HCT116 (cell line): Measurements from ENCODE around the gene RAET1L. TPM values are rescaled to one million over a fixed set of nuclear protein-coding genes. Genes with fewer than 3 reads are reported as not detected.

Experiments
- ATAC-seq: fragments of 200-7000 bp; cut with Tn5 transposase; 2 replicates; pipeline ENCODE4 v1.9.1; 2020; ENCODE audit warnings: mild to moderate bottlenecking, moderate library complexity
- BruUV-seq: library from RNA; stranded (reverse); fragments of 400-500 nt; replicated peaks from 2 replicates; lab custom pipeline; 2021; lab: Mats Ljungman, UMichigan
- CTCF ChIA-PET: fragments of 300-600 bp; sonication (Branson Sonifier 250); formaldehyde crosslinking; loops from one replicate; lab custom pipeline; 2021; ENCODE audit warnings: antibody characterized with exemption; lab: Charles Lee
- POLR2A ChIA-PET: fragments of 300-600, 350-600 bp; sonication (Branson Sonifier 250); formaldehyde crosslinking; loops from one replicate; lab custom pipeline; 2021; ENCODE audit warnings: antibody characterized with exemption; lab: Charles Lee
- RAD21 ChIA-PET, 2 experiments: fragments of 300-600 bp; sonication (Branson Sonifier 250); formaldehyde crosslinking; loops; one replicate each; lab custom pipeline; 2023; ENCODE audit warnings: low total read pairs in 2 of 2; ENCODE audit not compliant: uncharacterized antibody in 2 of 2, unreplicated experiment in 2 of 2, low non-redundant PET in 1 of 2; lab: Charles Lee
- DNase-seq: peaks from one replicate; pipeline ENCODE4 v3.0.0-alpha.2; 2010; ENCODE audit warnings: low read depth, low spot score
- H2AFZ ChIP-seq: fragments of 200-600 bp; shearing (Covaris generic), sonication (generic); 2 replicates; pipeline ENCODE4 v1.6.1; 2017; ENCODE audit warnings: low read depth, mixed run types, mixed read lengths, antibody characterized with exemption, low read length; ENCODE audit not compliant: poor library complexity, severe bottlenecking
- H3K27ac ChIP-seq: 2 replicates; pipeline ENCODE4 v1.5.1; 2012; ENCODE audit warnings: low read depth, low read length
- H3K27me3 ChIP-seq: fragments of 200-600 bp; sonication (generic); 2 replicates; pipeline ENCODE4 v1.6.1; 2016; ENCODE audit warnings: mixed run types, low read length, mixed read lengths; ENCODE audit not compliant: insufficient read depth
- H3K36me3 ChIP-seq, 2 experiments: fragments of 200-500 bp in 1 of 2; fragments of 200-600 bp in 1 of 2; sonication (Bioruptor generic) in 1 of 2; sonication (generic) in 1 of 2; 2 replicates each; pipeline versions ENCODE4 v1.5.1 to v1.6.1; 2014 to 2016; ENCODE audit warnings: low read length in 2 of 2, inconsistent platforms in 1 of 2, mixed read lengths in 1 of 2, mixed run types in 1 of 2; ENCODE audit not compliant: insufficient read depth in 2 of 2, control insufficient read depth in 1 of 2
- H3K4me1 ChIP-seq, 2 experiments: fragments of 200-600 bp in 1 of 2; sonication (generic) in 1 of 2; 2 replicates each; pipeline versions ENCODE4 v1.5.1 to v1.6.1; 2012 to 2017; ENCODE audit warnings: low read length in 2 of 2, inconsistent platforms in 1 of 2, mild to moderate bottlenecking in 1 of 2, mixed read lengths in 1 of 2, mixed run types in 1 of 2, moderate library complexity in 1 of 2; ENCODE audit not compliant: insufficient read depth in 2 of 2, control insufficient read depth in 1 of 2
- H3K4me2 ChIP-seq: fragments of 200-600 bp; sonication (generic); 2 replicates; pipeline ENCODE4 v1.6.1; 2017; ENCODE audit warnings: mixed run types, low read length, mixed read lengths
- H3K4me3 ChIP-seq, 2 experiments: fragments of 200-600 bp in 1 of 2; sonication (generic) in 1 of 2; replicated peaks in 1 of 2; 2 replicates each; pipeline ENCODE4 v1.5.1; 2011 to 2016; ENCODE audit warnings: low read length in 2 of 2, control low read depth in 1 of 2, low read depth in 1 of 2, mild to moderate bottlenecking in 1 of 2, mixed read lengths in 1 of 2, mixed run types in 1 of 2
- H3K79me2 ChIP-seq: fragments of 200-600 bp; sonication (generic); 2 replicates; pipeline ENCODE4 v1.6.1; 2017; ENCODE audit warnings: mild to moderate bottlenecking, mixed run types, low read length, moderate library complexity, mixed read lengths; ENCODE audit not compliant: insufficient read depth
- H3K9ac ChIP-seq: fragments of 200-600 bp; sonication (generic); 2 replicates; pipeline ENCODE4 v1.6.1; 2016; ENCODE audit warnings: low read length, mixed read lengths
- H3K9me2 ChIP-seq: fragments of 200-600 bp; sonication (generic), shearing (Covaris generic); 2 replicates; pipeline ENCODE4 v1.6.1; 2017; ENCODE audit warnings: mixed run types, mild to moderate bottlenecking, moderate library complexity; ENCODE audit not compliant: insufficient read depth
- H3K9me3 ChIP-seq, 2 experiments: fragments of 200-500 bp in 1 of 2; fragments of 200-600 bp in 1 of 2; sonication (Bioruptor generic) in 1 of 2; sonication (generic) in 1 of 2; 2 replicates each; pipeline ENCODE4 v1.6.1; 2014 to 2017; ENCODE audit warnings: low read length in 2 of 2, mixed read lengths in 2 of 2, inconsistent platforms in 1 of 2, low read depth in 1 of 2, mild to moderate bottlenecking in 1 of 2, mixed run types in 1 of 2, moderate library complexity in 1 of 2; ENCODE audit not compliant: control insufficient read depth in 1 of 2, insufficient read depth in 1 of 2
- H4K20me1 ChIP-seq: fragments of 200-600 bp; sonication (generic), shearing (Covaris generic); 2 replicates; pipeline ENCODE4 v1.6.1; 2017; ENCODE audit warnings: mixed run types, mild to moderate bottlenecking, moderate library complexity; ENCODE audit not compliant: insufficient read depth
- CBX3 ChIP-seq: IDR thresholded peaks from 2 replicates; pipeline ENCODE4 v1.6.1; 2012; ENCODE audit warnings: low read depth
- CEBPB ChIP-seq: IDR thresholded peaks from 2 replicates; pipeline ENCODE4 v1.6.1; 2012; ENCODE audit warnings: low read depth
- ELF1 ChIP-seq: IDR thresholded peaks from 2 replicates; pipeline ENCODE4 v1.6.1; 2012; ENCODE audit warnings: low read depth, borderline replicate concordance
- FOSL1 ChIP-seq: IDR thresholded peaks from 2 replicates; pipeline ENCODE4 v1.6.1; 2012; ENCODE audit warnings: low read depth
- JUND ChIP-seq: IDR thresholded peaks from 2 replicates; pipeline ENCODE4 v1.6.1; 2012
- POLR2A ChIP-seq: IDR thresholded peaks from 2 replicates; pipeline ENCODE4 v1.7.0; 2011; ENCODE audit warnings: borderline replicate concordance; ENCODE audit not compliant: insufficient read depth, insufficient read length; ENCODE audit errors: extremely low read depth
- POLR2AphosphoS5 ChIP-seq: IDR thresholded peaks from 2 replicates; pipeline ENCODE4 v1.6.1; 2011; ENCODE audit warnings: mild to moderate bottlenecking, low read depth, low read length, moderate library complexity
- SIN3A ChIP-seq: IDR thresholded peaks from 2 replicates; pipeline ENCODE4 v1.6.1; 2012; ENCODE audit warnings: low read depth
- SRF ChIP-seq: IDR thresholded peaks from 2 replicates; pipeline ENCODE4 v1.6.1; 2012; ENCODE audit warnings: low read depth
- TCF7L2 ChIP-seq: IDR thresholded peaks from 2 replicates; pipeline ENCODE4 v1.7.0; 2011; ENCODE audit warnings: borderline replicate concordance, inconsistent platforms; ENCODE audit not compliant: insufficient read depth, insufficient read length; ENCODE audit errors: extremely low read depth
- ZFX ChIP-seq: fragments of 450-650 bp; IDR thresholded peaks from 2 replicates; pipeline ENCODE4 v1.6.1; 2017
- ZNF274 ChIP-seq: fragments of 200-500 bp; sonication (Bioruptor generic); IDR thresholded peaks from 2 replicates; pipeline ENCODE4 v1.6.1; 2014; ENCODE audit warnings: mild to moderate bottlenecking, low read depth, low read length, inconsistent platforms
- intact Hi-C: fragments of 100-400 bp; cut with micrococcal nuclease; formaldehyde crosslinking; loops from 2 replicates; pipeline ENCODE4 v1.10.0; 2022
- total RNA-seq: library from RNA; stranded (reverse); gene quantifications from one replicate; pipeline ENCODE4 v1.2.1, GENCODE V29; 2021; ENCODE audit not compliant: unreplicated experiment
- TF ChIP-seq, protein P1 (sequence below): IDR thresholded peaks from 2 replicates; pipeline ENCODE4 v1.6.1; 2011; ENCODE audit warnings: mild to moderate bottlenecking, low read length, moderate library complexity; ENCODE audit not compliant: insufficient replicate concordance; ENCODE audit errors: extremely low read depth
- TF ChIP-seq, protein P2 (sequence below): IDR thresholded peaks from 2 replicates; pipeline ENCODE4 v1.6.1; 2012
- TF ChIP-seq, protein P3 (sequence below), 3 experiments: fragments of 200-600 bp in 1 of 3; sonication (generic) in 1 of 3; IDR thresholded peaks in 2 of 3; conservative IDR thresholded peaks in 1 of 3; 2 replicates each; pipeline ENCODE4 v1.5.1; 2012 to 2017; ENCODE audit warnings: low read depth in 2 of 3, low read length in 2 of 3, antibody characterized with exemption in 1 of 3, borderline replicate concordance in 1 of 3, control low read depth in 1 of 3, mild to moderate bottlenecking in 1 of 3, mixed read lengths in 1 of 3, mixed run types in 1 of 3, moderate library complexity in 1 of 3; ENCODE audit not compliant: insufficient read depth in 1 of 3

RAET1L gene
- total RNA-seq, 1 experiment from 2014 or later = 1.5 TPM

DNA sequence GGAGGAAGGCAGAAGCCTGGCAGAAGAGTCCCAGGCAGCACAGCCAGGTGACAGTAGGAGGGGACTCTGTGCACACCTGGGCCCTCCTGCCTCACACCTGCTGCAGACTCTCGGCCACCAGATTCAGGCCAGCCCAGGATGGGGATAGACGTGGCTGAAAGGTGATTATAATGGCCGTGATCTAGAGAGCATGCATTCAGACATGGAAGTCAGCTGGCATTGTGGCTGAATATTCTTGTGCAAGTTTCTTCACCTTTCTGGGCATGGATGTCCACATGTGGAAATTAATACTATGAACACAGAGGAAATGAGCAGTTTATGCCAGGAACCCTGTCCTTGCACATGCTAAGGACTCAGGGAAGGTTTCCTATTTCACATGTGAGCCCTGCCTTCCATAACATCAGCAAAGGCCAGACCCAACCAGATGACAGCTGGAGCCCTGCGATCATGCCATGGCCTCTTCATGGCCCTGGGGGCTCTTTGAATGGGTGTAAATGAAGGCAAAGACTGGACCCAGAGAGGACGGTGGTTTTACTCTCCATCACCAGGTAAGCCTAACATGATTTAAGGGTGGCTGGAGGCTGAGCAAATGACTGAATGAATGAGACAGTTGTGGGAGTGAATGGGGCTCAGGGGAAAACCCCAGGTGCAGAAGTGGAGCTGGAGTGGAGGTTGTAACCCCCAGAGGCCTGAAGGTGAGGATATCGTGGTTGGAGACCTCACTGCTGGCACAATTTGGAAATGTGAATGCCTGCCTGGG lies 2.7 kb upstream of the RAET1L start:
- no peak for ATAC-seq
- Histone ChIP-seq H4K20me1 (no peaks in the 10 kb centered on the region), H3K9ac (no peak overlapping the region), H3K27me3 (no peaks in the 10 kb centered on the region), H3K4me3 (no peak overlapping the region), H3K9me2 (no peaks in the 10 kb centered on the region), H3K4me2 (no peak overlapping the region), H3K9me3 (no peaks in the 10 kb centered on the region), H3K79me2 (no peaks in the 10 kb centered on the region), H3K27ac (no peak overlapping the region), H2AFZ (no peak overlapping the region), H3K36me3 (no peaks in the 10 kb centered on the region), H3K4me1 (peaks cover 21 to 28% of the 10 kb centered on the region in 2 experiments)
- RAD21 ChIA-PET = no interaction called here
- no TSS peak for BruUV-seq
- DNase-seq = no peak
- CTCF ChIA-PET = no interaction called here
- intact Hi-C loops = loop anchor here (5.0 kb wide), 1 partner anchor 309 kb away; no protein-coding TSS in a partner anchor
- POLR2A ChIA-PET = no interaction called here
- no peak for TF ChIP-seq POLR2A
- TF ChIP-seq JUND = no peak
- TF ChIP-seq, protein P1, sequence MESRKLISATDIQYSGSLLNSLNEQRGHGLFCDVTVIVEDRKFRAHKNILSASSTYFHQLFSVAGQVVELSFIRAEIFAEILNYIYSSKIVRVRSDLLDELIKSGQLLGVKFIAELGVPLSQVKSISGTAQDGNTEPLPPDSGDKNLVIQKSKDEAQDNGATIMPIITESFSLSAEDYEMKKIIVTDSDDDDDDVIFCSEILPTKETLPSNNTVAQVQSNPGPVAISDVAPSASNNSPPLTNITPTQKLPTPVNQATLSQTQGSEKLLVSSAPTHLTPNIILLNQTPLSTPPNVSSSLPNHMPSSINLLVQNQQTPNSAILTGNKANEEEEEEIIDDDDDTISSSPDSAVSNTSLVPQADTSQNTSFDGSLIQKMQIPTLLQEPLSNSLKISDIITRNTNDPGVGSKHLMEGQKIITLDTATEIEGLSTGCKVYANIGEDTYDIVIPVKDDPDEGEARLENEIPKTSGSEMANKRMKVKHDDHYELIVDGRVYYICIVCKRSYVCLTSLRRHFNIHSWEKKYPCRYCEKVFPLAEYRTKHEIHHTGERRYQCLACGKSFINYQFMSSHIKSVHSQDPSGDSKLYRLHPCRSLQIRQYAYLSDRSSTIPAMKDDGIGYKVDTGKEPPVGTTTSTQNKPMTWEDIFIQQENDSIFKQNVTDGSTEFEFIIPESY = no peak
- no peak for TF ChIP-seq FOSL1
- no peak for TF ChIP-seq SIN3A
- no peak for TF ChIP-seq CBX3
- TF ChIP-seq, protein P2, sequence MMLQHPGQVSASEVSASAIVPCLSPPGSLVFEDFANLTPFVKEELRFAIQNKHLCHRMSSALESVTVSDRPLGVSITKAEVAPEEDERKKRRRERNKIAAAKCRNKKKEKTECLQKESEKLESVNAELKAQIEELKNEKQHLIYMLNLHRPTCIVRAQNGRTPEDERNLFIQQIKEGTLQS = no peak
- TF ChIP-seq ZFX = no peak
- no peak for TF ChIP-seq ZNF274
- TF ChIP-seq POLR2AphosphoS5 = no peak
- TF ChIP-seq, protein P3, sequence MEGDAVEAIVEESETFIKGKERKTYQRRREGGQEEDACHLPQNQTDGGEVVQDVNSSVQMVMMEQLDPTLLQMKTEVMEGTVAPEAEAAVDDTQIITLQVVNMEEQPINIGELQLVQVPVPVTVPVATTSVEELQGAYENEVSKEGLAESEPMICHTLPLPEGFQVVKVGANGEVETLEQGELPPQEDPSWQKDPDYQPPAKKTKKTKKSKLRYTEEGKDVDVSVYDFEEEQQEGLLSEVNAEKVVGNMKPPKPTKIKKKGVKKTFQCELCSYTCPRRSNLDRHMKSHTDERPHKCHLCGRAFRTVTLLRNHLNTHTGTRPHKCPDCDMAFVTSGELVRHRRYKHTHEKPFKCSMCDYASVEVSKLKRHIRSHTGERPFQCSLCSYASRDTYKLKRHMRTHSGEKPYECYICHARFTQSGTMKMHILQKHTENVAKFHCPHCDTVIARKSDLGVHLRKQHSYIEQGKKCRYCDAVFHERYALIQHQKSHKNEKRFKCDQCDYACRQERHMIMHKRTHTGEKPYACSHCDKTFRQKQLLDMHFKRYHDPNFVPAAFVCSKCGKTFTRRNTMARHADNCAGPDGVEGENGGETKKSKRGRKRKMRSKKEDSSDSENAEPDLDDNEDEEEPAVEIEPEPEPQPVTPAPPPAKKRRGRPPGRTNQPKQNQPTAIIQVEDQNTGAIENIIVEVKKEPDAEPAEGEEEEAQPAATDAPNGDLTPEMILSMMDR (IDR thresholded peaks at IDR 0.05 in 2 of 3, conservative IDR thresholded peaks at IDR 0.05 in 1 of 3; ENCODE audit: borderline replicate concordance in 1 of 3, insufficient read depth in 1 of 3, low read depth in 2 of 3, low read length in 2 of 3) = no peak
- TF ChIP-seq SRF = no peak
- TF ChIP-seq ELF1 = no peak
- no peak for TF ChIP-seq TCF7L2
- TF ChIP-seq CEBPB = no peak
- TF ChIP-seq, all 23 proteins: peak for 0
